Subcutaneous abdominal adipose tissue (tissue), 5 donors: ENCODE data around the gene TTN.

ENCODE experiments used
- H3K27ac ChIP-seq: one replicate; pipeline ENCODE4 v1.7.0; 2013; ENCODE audit warnings: low read depth, mild to moderate bottlenecking, inconsistent platforms, low read length, moderate library complexity
- H3K27me3 ChIP-seq, 5 donors: one replicate each; pipeline ENCODE4 v1.7.0; 2013; ENCODE audit warnings: low read length in 5 of 5, inconsistent platforms in 1 of 5; ENCODE audit not compliant: control insufficient read depth in 5 of 5, insufficient read depth in 4 of 5
- H3K36me3 ChIP-seq, 5 donors: one replicate each; pipeline ENCODE4 v1.7.0; 2013; ENCODE audit warnings: low read length in 5 of 5; ENCODE audit not compliant: control insufficient read depth in 5 of 5, insufficient read depth in 5 of 5
- H3K4me1 ChIP-seq, 5 donors: one replicate each; pipeline ENCODE4 v1.7.0; 2013; ENCODE audit warnings: low read length in 5 of 5, mild to moderate bottlenecking in 3 of 5, moderate library complexity in 1 of 5; ENCODE audit not compliant: control insufficient read depth in 5 of 5, insufficient read depth in 5 of 5
- H3K4me3 ChIP-seq, 5 donors: one replicate each; pipeline ENCODE4 v1.7.0; 2013; ENCODE audit warnings: low read length in 5 of 5, low read depth in 1 of 5
- H3K9ac ChIP-seq, 5 donors: one replicate each; pipeline ENCODE4 v1.7.0; 2013; ENCODE audit warnings: low read length in 5 of 5, mild to moderate bottlenecking in 4 of 5, moderate library complexity in 3 of 5
- H3K9me3 ChIP-seq, 5 donors: one replicate each; pipeline ENCODE4 v1.7.0; 2013; ENCODE audit warnings: low read length in 5 of 5; ENCODE audit not compliant: control insufficient read depth in 5 of 5
- donor health status: healthy.
- donor health status: healthy.
- donor health status: healthy.
- donor health status: healthy.
- donor health status: healthy.

Gene TTN

GRCh38 chr2:178521304-178522150, 285.7 kb downstream of the TTN start:
- Histone ChIP-seq H3K9me3 (no peaks in the 10 kb centered on the region), H3K4me3 (no peak overlapping the region), H3K9ac (no peak overlapping the region), H3K36me3 (peaks cover 3 to 18% (median 9%) of the 10 kb centered on the region in 5 donors), H3K27ac (no peak overlapping the region), H3K27me3 (no peaks in the 10 kb centered on the region), H3K4me1 (peaks cover 0 to 14% (median 11%) of the 10 kb centered on the region in 5 donors)

- H3K27me3 ChIP-seq = no peaks in the 10 kb centered on the region
- H3K9me3 ChIP-seq = no peaks in the 10 kb centered on the region
- H3K4me1 ChIP-seq = peaks cover 0 to under 1% (median 0%) of the 10 kb centered on the region in 5 donors
- H3K4me3 ChIP-seq = no peak overlapping the region
- no peak overlapping the region for H3K9ac ChIP-seq
- H3K36me3 ChIP-seq = peaks cover 3 to 28% (median 15%) of the 10 kb centered on the region in 5 donors
- no peak overlapping the region for H3K27ac ChIP-seq
Measured at GRCh38 chr2:178517496-178517895, 289.7 kb downstream of the TTN start.

DNA sequence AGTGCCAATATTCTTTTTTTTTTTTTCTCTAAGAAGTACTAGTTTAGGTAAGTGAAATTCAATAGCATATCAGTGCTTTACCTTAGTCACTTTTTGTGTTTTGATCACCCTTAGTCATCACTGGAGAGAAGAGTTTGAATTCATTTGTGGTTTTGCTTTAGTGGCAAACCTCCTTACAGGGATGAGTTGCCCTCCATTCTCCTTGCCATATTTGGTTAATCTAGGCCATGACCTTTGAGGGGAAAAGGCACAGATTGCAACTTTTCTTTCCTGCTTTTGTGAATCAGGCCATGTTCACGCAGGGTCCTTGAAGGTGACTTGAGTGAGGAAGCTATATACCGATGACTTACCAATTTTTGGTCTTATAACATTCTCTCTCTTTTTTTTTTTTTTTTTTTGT, 292.6 kb downstream of the TTN start:
- Histone ChIP-seq H3K4me1 (no peaks in the 10 kb centered on the region), H3K9me3 (no peaks in the 10 kb centered on the region), H3K9ac (no peak overlapping the region), H3K27me3 (no peaks in the 10 kb centered on the region), H3K27ac (no peak overlapping the region), H3K4me3 (no peak overlapping the region), H3K36me3 (peaks cover 10 to 35% (median 20%) of the 10 kb centered on the region in 5 donors)

- peaks cover 13 to 32% (median 22%) of the 10 kb centered on the region in 5 donors for H3K36me3 ChIP-seq
- H3K27me3 ChIP-seq = no peaks in the 10 kb centered on the region
- H3K27ac ChIP-seq = no peak overlapping the region
- H3K4me3 ChIP-seq = no peak overlapping the region
- no peaks in the 10 kb centered on the region for H3K4me1 ChIP-seq
- H3K9me3 ChIP-seq = no peaks in the 10 kb centered on the region
- no peak overlapping the region for H3K9ac ChIP-seq
Measured at GRCh38 chr2:178513876-178514275, 293.3 kb downstream of the TTN start.

GRCh38 chr2:178512484-178512883, 294.7 kb downstream of the TTN start:
- Histone ChIP-seq H3K27me3 (no peaks in the 10 kb centered on the region), H3K9me3 (no peaks in the 10 kb centered on the region), H3K4me1 (no peaks in the 10 kb centered on the region), H3K4me3 (no peak overlapping the region), H3K9ac (no peak overlapping the region), H3K27ac (no peak overlapping the region), H3K36me3 (peaks cover 9 to 19% (median 15%) of the 10 kb centered on the region in 5 donors)

GRCh38 chr2:178510384-178510783, 296.8 kb downstream of the TTN start:
- H3K4me1 ChIP-seq = peaks cover 0 to 11% (median 5%) of the 10 kb centered on the region in 5 donors
- no peak overlapping the region for H3K4me3 ChIP-seq
- no peaks in the 10 kb centered on the region for H3K9me3 ChIP-seq
- no peaks in the 10 kb centered on the region for H3K27me3 ChIP-seq
- H3K9ac ChIP-seq = no peak overlapping the region
- peaks cover 7 to 17% (median 11%) of the 10 kb centered on the region in 5 donors for H3K36me3 ChIP-seq
- H3K27ac ChIP-seq = no peak overlapping the region

DNA sequence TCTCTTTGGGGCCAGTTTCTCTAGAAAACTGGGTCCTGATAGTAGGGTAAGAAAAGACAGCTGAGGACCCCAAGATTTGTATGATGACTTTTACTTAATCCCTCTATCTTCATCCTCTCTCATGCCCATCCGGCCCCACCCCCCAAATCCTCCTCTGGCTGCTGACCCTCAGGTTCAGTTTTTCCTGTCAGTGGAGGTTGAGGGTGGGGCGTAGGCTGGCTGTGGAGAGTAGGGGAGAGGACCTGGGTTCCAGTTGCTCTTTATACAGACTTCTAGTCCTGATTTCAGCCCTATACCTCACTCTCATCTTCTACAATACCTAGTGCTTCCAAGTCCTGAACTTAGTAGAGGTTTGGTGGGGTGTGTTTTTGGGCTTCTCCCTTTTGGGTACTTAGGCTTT, 298.6 kb downstream of the TTN start:
- H3K27ac ChIP-seq = no peak overlapping the region
- H3K36me3 ChIP-seq = peaks cover 14 to 20% (median 17%) of the 10 kb centered on the region in 5 donors
- no peak overlapping the region for H3K4me3 ChIP-seq
- no peaks in the 10 kb centered on the region for H3K9me3 ChIP-seq
- H3K4me1 ChIP-seq = peaks cover 0 to 11% (median 5%) of the 10 kb centered on the region in 5 donors
- H3K9ac ChIP-seq = no peak overlapping the region
- H3K27me3 ChIP-seq = no peaks in the 10 kb centered on the region

DNA sequence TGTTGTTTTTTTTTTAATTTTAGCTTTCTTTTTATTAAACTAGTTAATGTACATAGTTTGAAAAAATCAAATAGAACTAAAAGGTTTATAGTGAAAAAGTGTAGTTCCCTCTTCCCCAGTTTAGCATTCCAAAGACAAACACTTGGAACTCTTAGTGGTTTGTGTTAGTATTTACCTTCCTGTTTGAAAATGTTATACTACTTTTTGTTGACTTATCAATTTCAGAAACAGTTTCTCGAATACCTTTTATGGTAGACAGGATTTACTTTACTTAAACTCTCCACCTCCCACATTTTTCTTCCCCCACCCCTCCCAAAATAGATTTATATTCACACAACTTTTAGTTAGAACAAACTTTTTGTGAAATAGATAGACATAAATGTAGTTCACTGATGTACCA, 300.3 kb downstream of the TTN start:
- no peaks in the 10 kb centered on the region for H3K27me3 ChIP-seq
- H3K9me3 ChIP-seq = no peaks in the 10 kb centered on the region
- H3K27ac ChIP-seq = peak overlapping the region; percentile 85
- H3K4me3 ChIP-seq = no peak overlapping the region
- H3K36me3 ChIP-seq = peaks cover 24 to 35% (median 27%) of the 10 kb centered on the region in 5 donors
- H3K4me1 ChIP-seq = peaks cover 0 to 11% (median 5%) of the 10 kb centered on the region in 5 donors
- H3K9ac ChIP-seq = peak overlapping the region in 1 of 5 donors; percentile 20

GRCh38 chr2:178506524-178506923, 300.7 kb downstream of the TTN start:
- Histone ChIP-seq H3K9me3 (no peaks in the 10 kb centered on the region), H3K9ac (no peak overlapping the region), H3K27ac (peak overlapping the region; percentile 85), H3K4me1 (peaks cover 0 to 11% (median 5%) of the 10 kb centered on the region in 5 donors), H3K36me3 (peaks cover 26 to 39% (median 31%) of the 10 kb centered on the region in 5 donors), H3K4me3 (no peak overlapping the region), H3K27me3 (no peaks in the 10 kb centered on the region)

- no peaks in the 10 kb centered on the region for H3K9me3 ChIP-seq
- no peak overlapping the region for H3K9ac ChIP-seq
- H3K27me3 ChIP-seq = no peaks in the 10 kb centered on the region
- peak overlapping the region; percentile 85 for H3K27ac ChIP-seq
- H3K4me3 ChIP-seq = no peak overlapping the region
- H3K36me3 ChIP-seq = peaks cover 26 to 43% (median 34%) of the 10 kb centered on the region in 5 donors
- peaks cover 0 to 11% (median 5%) of the 10 kb centered on the region in 5 donors for H3K4me1 ChIP-seq
Measured at GRCh38 chr2:178506101-178506500, 301.1 kb downstream of the TTN start.
